Endothelial cell of umbilical vein (primary cell): Measurements from ENCODE around the gene NR2C1.

Experiments
- CTCF ChIP-seq, 2 donors: IDR thresholded peaks; 1 replicate in 1 of 2; 2 replicates in 1 of 2; pipeline ENCODE4 v1.5.1; 2011; ENCODE audit warnings: low read length in 2 of 2, mild to moderate bottlenecking in 2 of 2, moderate library complexity in 2 of 2, control low read depth in 1 of 2, inconsistent platforms in 1 of 2, low read depth in 1 of 2; ENCODE audit not compliant: insufficient read depth in 1 of 2; ENCODE audit errors: extremely low read depth in 1 of 2
- EZH2 ChIP-seq: IDR thresholded peaks from 2 replicates; pipeline ENCODE4 v1.6.1; 2012; ENCODE audit warnings: borderline replicate concordance, low read depth, mild to moderate bottlenecking, moderate library complexity, low read length, inconsistent platforms; ENCODE audit not compliant: severe bottlenecking
- FOS ChIP-seq: IDR thresholded peaks from 2 replicates; pipeline ENCODE4 v1.6.1; 2011; ENCODE audit warnings: mild to moderate bottlenecking, low read length, moderate library complexity, borderline replicate concordance; ENCODE audit not compliant: insufficient read depth
- GATA2 ChIP-seq: IDR thresholded peaks from 2 replicates; pipeline ENCODE4 v1.7.0; 2011; ENCODE audit warnings: low read depth, mild to moderate bottlenecking, moderate library complexity, mixed read lengths, low read length; ENCODE audit not compliant: insufficient read length, insufficient read depth
- JUN ChIP-seq: IDR thresholded peaks from 2 replicates; pipeline ENCODE4 v1.6.1; 2011; ENCODE audit warnings: borderline replicate concordance, low read depth; ENCODE audit not compliant: insufficient read length, insufficient read depth
- MAX ChIP-seq: IDR thresholded peaks from 2 replicates; pipeline ENCODE4 v1.6.1; 2011; ENCODE audit not compliant: insufficient read depth, insufficient read length
- POLR2A ChIP-seq: IDR thresholded peaks from 2 replicates; pipeline ENCODE4 v1.6.1; 2012; ENCODE audit warnings: low read depth, mild to moderate bottlenecking, control low read depth, low read length
- POLR2AphosphoS5 ChIP-seq: IDR thresholded peaks from 2 replicates; pipeline ENCODE4 v1.6.1; 2012; ENCODE audit warnings: low read depth, mild to moderate bottlenecking, control low read depth, low read length, moderate library complexity; ENCODE audit not compliant: insufficient read depth

- TF ChIP-seq EZH2 (no peak), POLR2A (peak; percentile 90), CTCF (IDR thresholded peaks at IDR 0.05; ENCODE audit: extremely low read depth in 1 of 2, insufficient read depth in 1 of 2, low read depth in 1 of 2, low read length in 2 of 2) (no peak), POLR2AphosphoS5 (peak; percentile 90), MAX (no peak), JUN (no peak), FOS (no peak), GATA2 (no peak)
Observed at GRCh38 chr12:95003213-95003920, 70.1 kb downstream of the NR2C1 start, which contains the start of gene NDUFA12.
